AG04450 (cell line): ENCODE measurements around the gene TNKS1BP1. TPM values are rescaled to one million over a fixed set of nuclear protein-coding genes. Genes with fewer than 3 reads are reported as not detected.

Source experiments
- CTCF ChIA-PET: fragments of 300-600, 350-600 bp; formaldehyde crosslinking; extraction: SDS; loops from one replicate; lab custom pipeline; 2022; ENCODE audit warnings: antibody characterized with exemption, inconsistent platforms; lab: Charles Lee
- POLR2A ChIA-PET: fragments of 350-600 bp; formaldehyde crosslinking; extraction: SDS; loops from one replicate; lab custom pipeline; 2021; ENCODE audit warnings: antibody characterized with exemption, inconsistent platforms; lab: Yijun Ruan, JAX
- DNase-seq: peaks from one replicate; pipeline ENCODE4 v3.0.0-alpha.2; 2011; ENCODE audit warnings: low read depth, low spot score
- H3K27ac ChIP-seq: one replicate; pipeline ENCODE4 v1.5.1; 2012; ENCODE audit warnings: low read depth, low read length, control low read depth
- H3K27me3 ChIP-seq: one replicate; pipeline ENCODE4 v1.6.0; 2012; ENCODE audit warnings: low read length; ENCODE audit not compliant: control insufficient read depth, insufficient read depth
- H3K4me3 ChIP-seq: 2 replicates; pipeline ENCODE4 v1.5.1; 2011; ENCODE audit warnings: mild to moderate bottlenecking, low read depth, low read length, control low read depth
- H3K9me3 ChIP-seq: 2 replicates; pipeline ENCODE4 v1.5.1; 2012; ENCODE audit warnings: low read length; ENCODE audit not compliant: control insufficient read depth, insufficient read depth
- CTCF ChIP-seq: IDR thresholded peaks from 2 replicates; pipeline ENCODE4 v1.5.1; 2011; ENCODE audit warnings: low read depth, low read length, control low read depth, inconsistent platforms
- polyA plus RNA-seq: library from polyadenylated mRNA; depleted of rRNA; stranded (reverse); fragments of >200 nt; gene quantifications from 2 replicates; pipeline ENCODE4 v1.2.3, GENCODE V29; 2011

The TNKS1BP1 gene
- polyA plus RNA-seq, 1 experiment = 59.4 TPM

- ChIA-PET POLR2A (no interaction called here), CTCF (interaction anchor here (0.7 to 4.9 kb wide), 4 partner anchors 13 to 423 kb away, joined by 3 to 36 read pairs (median 4); no protein-coding TSS in a partner anchor)
- H3K27ac ChIP-seq = no peak overlapping the region
- no peak for DNase-seq
- H3K4me3 ChIP-seq = no peak overlapping the region
- TF ChIP-seq CTCF = no peak
- H3K27me3 ChIP-seq = no peaks in the 10 kb centered on the region
- H3K9me3 ChIP-seq = no peaks in the 10 kb centered on the region
These were observed 61.4 kb downstream of the TNKS1BP1 start for GRCh38 chr11:57263351-57263750.

- POLR2A ChIA-PET = no interaction called here
These were observed 62.6 kb downstream of the TNKS1BP1 start for GRCh38 chr11:57262157-57262556.

GRCh38 chr11:57260937-57261783 is 63.6 kb downstream of the TNKS1BP1 start:
- H3K9me3 ChIP-seq = no peaks in the 10 kb centered on the region
- H3K4me3 ChIP-seq = no peak overlapping the region
- no peak for TF ChIP-seq CTCF
- H3K27me3 ChIP-seq = no peaks in the 10 kb centered on the region
- no peak for DNase-seq
- POLR2A ChIA-PET = no interaction called here
- no peak overlapping the region for H3K27ac ChIP-seq
- CTCF ChIA-PET = interaction anchor here (1.0 to 1.3 kb wide), 2 partner anchors 10 to 12 kb away, joined by 3 to 8 read pairs; no protein-coding TSS in a partner anchor

More at GRCh38 chr11:57262157-57262556, 62.6 kb downstream of the TNKS1BP1 start:
- no peak for DNase-seq
- Histone ChIP-seq H3K27ac (no peak overlapping the region), H3K9me3 (no peaks in the 10 kb centered on the region), H3K27me3 (no peaks in the 10 kb centered on the region), H3K4me3 (no peak overlapping the region)
- CTCF ChIA-PET = interaction anchor here (0.6 kb wide), 1 partner anchor 12 kb away, joined by 9 read pairs; no protein-coding TSS in a partner anchor
- no peak for TF ChIP-seq CTCF

GRCh38 chr11:57256119-57256518 is 68.6 kb downstream of the TNKS1BP1 start:
- Histone ChIP-seq H3K9me3 (no peaks in the 10 kb centered on the region), H3K27ac (no peak overlapping the region), H3K4me3 (no peak overlapping the region), H3K27me3 (no peaks in the 10 kb centered on the region)
- POLR2A ChIA-PET = no interaction called here
- no peak for DNase-seq
- no peak for TF ChIP-seq CTCF
- CTCF ChIA-PET = interaction anchor here (0.5 to 1.8 kb wide), 6 partner anchors 7 to 415 kb away, joined by 3 to 11 read pairs (median 3); no protein-coding TSS in a partner anchor

- H3K27me3 ChIP-seq = no peaks in the 10 kb centered on the region
- H3K9me3 ChIP-seq = no peaks in the 10 kb centered on the region
- CTCF ChIA-PET = interaction anchor here (0.8 to 8.7 kb wide), 7 partner anchors 22 to 414 kb away, joined by 3 to 331 read pairs (median 5); no protein-coding TSS in a partner anchor
- no peak overlapping the region for H3K27ac ChIP-seq
- POLR2A ChIA-PET = no interaction called here
- no peak for DNase-seq
- no peak overlapping the region for H3K4me3 ChIP-seq
- TF ChIP-seq CTCF = no peak
These were observed 69.1 kb downstream of the TNKS1BP1 start for GRCh38 chr11:57255618-57256017.
